CD4-positive, alpha-beta T cell (primary cell): ENCODE data around the gene ZPBP2. TPM values are rescaled to one million over a fixed set of nuclear protein-coding genes. Genes with fewer than 3 reads are reported as not detected.

Experiments used
- ATAC-seq: fragments of 200-7000 bp; cut with Tn5 transposase; one replicate; pipeline ENCODE4 v1.10.0; 2022; ENCODE audit warnings: mild to moderate bottlenecking; ENCODE audit not compliant: poor library complexity
- CTCF ChIA-PET: fragments of 350-600 bp; sonication (Branson Sonifier 250); formaldehyde crosslinking; loops from one replicate; lab custom pipeline; 2021; ENCODE audit warnings: antibody characterized with exemption, inconsistent platforms; lab: Charles Lee
- POLR2A ChIA-PET: fragments of 350-600 bp; sonication (Branson Sonifier 250); formaldehyde crosslinking; loops from one replicate; lab custom pipeline; 2021; ENCODE audit warnings: antibody characterized with exemption, inconsistent platforms; lab: Charles Lee
- DNase-seq, 14 experiments: peaks; one replicate each; pipeline ENCODE4 v3.0.0-alpha.2; 2013 to 2020; ENCODE audit warnings: mixed read lengths in 2 of 14
- H3K27ac ChIP-seq, 2 donors: one replicate each; pipeline versions ENCODE4 v1.5.1 to v1.7.0; 2013; ENCODE audit warnings: low read length in 2 of 2, low read depth in 1 of 2, mild to moderate bottlenecking in 1 of 2
- H3K27me3 ChIP-seq, 2 experiments: 1 replicate in 1 of 2; 2 replicates in 1 of 2; pipeline versions ENCODE4 v1.6.1 to v1.7.0; 2013; ENCODE audit warnings: low read length in 2 of 2, control low read depth in 1 of 2, mild to moderate bottlenecking in 1 of 2, moderate library complexity in 1 of 2; ENCODE audit not compliant: insufficient read depth in 2 of 2, control insufficient read depth in 1 of 2
- H3K36me3 ChIP-seq: one replicate; pipeline ENCODE4 v1.6.1; 2013; ENCODE audit warnings: low read length, control low read depth; ENCODE audit not compliant: insufficient read depth
- H3K4me1 ChIP-seq: one replicate; pipeline ENCODE4 v1.6.1; 2013; ENCODE audit warnings: low read length, control low read depth; ENCODE audit not compliant: insufficient read depth
- H3K4me3 ChIP-seq: one replicate; pipeline ENCODE4 v1.5.1; 2013; ENCODE audit warnings: mild to moderate bottlenecking, low read length, moderate library complexity
- H3K9me3 ChIP-seq, 2 experiments: 1 replicate in 1 of 2; 2 replicates in 1 of 2; pipeline versions ENCODE4 v1.6.1 to v1.7.0; 2013; ENCODE audit warnings: low read length in 2 of 2, mild to moderate bottlenecking in 2 of 2, control low read depth in 1 of 2, moderate library complexity in 1 of 2; ENCODE audit not compliant: control insufficient read depth in 1 of 2, insufficient read depth in 1 of 2
- H3K27ac Mint-ChIP-seq: one replicate; pipeline ENCODE4 v1.8.0; 2020; ENCODE audit warnings: mixed read lengths
- H3K27me3 Mint-ChIP-seq: one replicate; pipeline ENCODE4 v1.8.0; 2021; ENCODE audit warnings: mixed read lengths
- H3K36me3 Mint-ChIP-seq: one replicate; pipeline ENCODE4 v1.8.0; 2021; ENCODE audit warnings: low read depth, mixed read lengths
- H3K4me1 Mint-ChIP-seq: one replicate; pipeline ENCODE4 v1.8.0; 2021; ENCODE audit warnings: low read depth, mixed read lengths
- H3K4me3 Mint-ChIP-seq: one replicate; pipeline ENCODE4 v1.8.0; 2020; ENCODE audit warnings: mild to moderate bottlenecking, mixed read lengths
- H3K9me3 Mint-ChIP-seq: one replicate; pipeline ENCODE4 v1.8.0; 2020; ENCODE audit warnings: mixed read lengths
- intact Hi-C, 2 experiments: fragments of 100-400 bp; cut with DNase I in 1 of 2; cut with micrococcal nuclease in 1 of 2; formaldehyde crosslinking; loops; one replicate each; pipeline versions ENCODE4 v1.15.1 to v1.9.0; 2023 to 2025; cut with DNase I, micrococcal nuclease
- total RNA-seq, 174 experiments: library from RNA in 2 of 174; stranded (reverse) in 2 of 174; gene quantifications; one replicate each; pipeline ENCODE4 v1.2.3 and lab custom pipeline; 2021 to 2026
- TF ChIP-seq, protein P1 (sequence below): fragments of 200-600 bp; IDR thresholded peaks from one replicate; pipeline ENCODE4 v1.8.0; 2022; ENCODE audit warnings: antibody characterized with exemption, mild to moderate bottlenecking

Gene ZPBP2
- total RNA-seq, 2 experiments from 2014 or later = not detected

DNA sequence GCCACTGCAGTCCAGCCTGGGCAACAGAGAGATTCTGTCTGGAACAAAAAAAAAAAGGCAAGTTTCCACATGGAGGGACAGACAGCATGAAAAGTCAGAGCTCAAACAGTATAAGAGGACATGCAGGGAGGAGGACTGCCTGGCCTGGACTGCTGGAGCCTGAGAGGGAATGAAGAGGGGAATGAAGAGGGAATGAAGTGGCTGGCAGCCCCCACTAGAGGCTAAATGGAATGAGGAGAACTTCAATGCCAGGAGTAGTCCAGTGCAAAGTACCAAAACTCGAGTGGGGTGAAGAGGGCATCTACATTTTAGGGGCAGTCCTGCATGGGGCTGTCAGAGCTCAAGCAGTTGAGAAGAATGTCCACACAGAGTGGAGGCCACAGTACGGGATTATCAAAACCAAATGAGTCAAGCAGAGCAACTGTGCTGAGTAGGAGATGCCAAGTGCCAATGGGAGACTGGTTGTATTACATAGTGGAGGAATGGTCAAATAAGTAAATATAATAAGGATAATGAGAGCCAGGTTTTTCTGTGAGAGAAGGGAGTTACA, 26.8 kb upstream of the ZPBP2 start:
- H3K9me3 Mint-ChIP-seq = peaks cover 3% of the 10 kb centered on the region
- H3K27ac ChIP-seq = no peak overlapping the region
- ATAC-seq (no peak), DNase-seq (no peak)
- peaks cover 9 to 10% of the 10 kb centered on the region in 2 experiments for H3K9me3 ChIP-seq
- CTCF ChIA-PET = interaction anchor here (0.7 to 1.0 kb wide), 2 partner anchors 9 to 136 kb away, joined by 3 to 8 read pairs; no protein-coding TSS in a partner anchor
- TF ChIP-seq, protein P1, sequence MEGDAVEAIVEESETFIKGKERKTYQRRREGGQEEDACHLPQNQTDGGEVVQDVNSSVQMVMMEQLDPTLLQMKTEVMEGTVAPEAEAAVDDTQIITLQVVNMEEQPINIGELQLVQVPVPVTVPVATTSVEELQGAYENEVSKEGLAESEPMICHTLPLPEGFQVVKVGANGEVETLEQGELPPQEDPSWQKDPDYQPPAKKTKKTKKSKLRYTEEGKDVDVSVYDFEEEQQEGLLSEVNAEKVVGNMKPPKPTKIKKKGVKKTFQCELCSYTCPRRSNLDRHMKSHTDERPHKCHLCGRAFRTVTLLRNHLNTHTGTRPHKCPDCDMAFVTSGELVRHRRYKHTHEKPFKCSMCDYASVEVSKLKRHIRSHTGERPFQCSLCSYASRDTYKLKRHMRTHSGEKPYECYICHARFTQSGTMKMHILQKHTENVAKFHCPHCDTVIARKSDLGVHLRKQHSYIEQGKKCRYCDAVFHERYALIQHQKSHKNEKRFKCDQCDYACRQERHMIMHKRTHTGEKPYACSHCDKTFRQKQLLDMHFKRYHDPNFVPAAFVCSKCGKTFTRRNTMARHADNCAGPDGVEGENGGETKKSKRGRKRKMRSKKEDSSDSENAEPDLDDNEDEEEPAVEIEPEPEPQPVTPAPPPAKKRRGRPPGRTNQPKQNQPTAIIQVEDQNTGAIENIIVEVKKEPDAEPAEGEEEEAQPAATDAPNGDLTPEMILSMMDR = no peak
- H3K27me3 Mint-ChIP-seq = no peaks in the 10 kb centered on the region
- no peaks in the 10 kb centered on the region for H3K27me3 ChIP-seq
- H3K36me3 ChIP-seq = peaks cover 23% of the 10 kb centered on the region
- intact Hi-C loops = loop anchor here in 1 of 2 experiments (5.0 kb wide), 1 partner anchor 39 kb away; no protein-coding TSS in a partner anchor
- no peak overlapping the region for H3K4me3 ChIP-seq
- peaks cover 66% of the 10 kb centered on the region for H3K36me3 Mint-ChIP-seq
- peaks cover 15% of the 10 kb centered on the region for H3K4me1 ChIP-seq
- peak overlapping the region; percentile 86 for H3K27ac Mint-ChIP-seq
- peaks cover 66% of the 10 kb centered on the region for H3K4me1 Mint-ChIP-seq
- peak overlapping the region; percentile 18 for H3K4me3 Mint-ChIP-seq
- POLR2A ChIA-PET = interaction anchor here (0.6 kb wide), 1 partner anchor 193 kb away, joined by 4 read pairs; no protein-coding TSS in a partner anchor

DNA sequence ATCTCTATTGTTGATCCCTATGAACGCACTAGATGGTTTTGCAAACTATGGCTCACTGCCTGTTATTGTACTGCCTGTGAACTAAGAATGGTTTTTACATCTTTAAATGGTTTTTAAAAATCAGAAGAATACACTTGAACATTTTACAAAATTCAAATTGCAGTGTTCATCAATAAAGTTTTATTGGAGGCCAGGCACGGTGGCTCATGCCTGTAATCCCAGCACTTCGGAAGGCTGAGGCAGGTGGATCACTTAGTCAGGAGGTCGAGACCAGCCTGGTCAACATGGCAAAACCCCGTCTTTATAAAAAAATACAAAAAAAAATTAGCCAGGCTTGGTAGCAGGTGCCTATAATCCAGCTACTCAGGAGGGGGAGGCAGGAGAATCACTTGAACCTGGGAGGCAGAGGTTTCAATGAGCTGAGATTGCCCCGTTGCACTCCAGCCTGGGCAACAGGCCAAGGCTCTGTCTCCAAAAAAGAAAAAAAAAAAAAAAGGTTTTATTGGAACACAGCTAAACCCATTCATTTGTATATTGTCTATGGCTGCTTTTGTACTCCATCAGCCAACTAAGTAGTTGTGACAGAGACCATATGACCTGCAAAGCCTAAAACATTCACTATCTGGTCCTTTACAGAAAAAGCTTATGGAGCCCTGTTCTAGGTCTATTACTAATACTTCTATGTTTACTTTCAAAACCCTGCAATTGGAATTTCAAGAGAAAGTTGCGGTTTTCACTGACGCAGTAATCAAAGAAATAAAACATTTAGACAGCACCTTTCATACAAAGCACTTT, 22.8 kb upstream of the ZPBP2 start:
- Mint-ChIP-seq H3K27ac (peak overlapping the region; percentile 86), H3K27me3 (no peaks in the 10 kb centered on the region), H3K36me3 (peaks cover 46% of the 10 kb centered on the region), H3K4me3 (peak overlapping the region; percentile 31), H3K9me3 (no peaks in the 10 kb centered on the region), H3K4me1 (peaks cover 79% of the 10 kb centered on the region)
- TF ChIP-seq, protein P1 = no peak
- ATAC-seq = peak; percentile 17
- DNase-seq = no peak
- H3K36me3 ChIP-seq = peaks cover 14% of the 10 kb centered on the region
- no peaks in the 10 kb centered on the region for H3K9me3 ChIP-seq
- no peak overlapping the region for H3K4me3 ChIP-seq
- peaks cover 26% of the 10 kb centered on the region for H3K4me1 ChIP-seq
- CTCF ChIA-PET = interaction anchor here (0.7 to 1.1 kb wide), 2 partner anchors 51 to 115 kb away, joined by 3 to 5 read pairs; partner anchors contain the start of gene MIEN1
- POLR2A ChIA-PET = interaction anchor here (0.6 to 1.2 kb wide), 4 partner anchors 9 to 878 kb away, joined by 3 to 7 read pairs (median 4); partner anchors contain the start of gene FBXO47
- intact Hi-C loops = loop anchor here in 1 of 2 experiments (5.0 kb wide), 1 partner anchor 33 kb away; no protein-coding TSS in a partner anchor
- peak overlapping the region in 1 of 2 donors; percentile 10 for H3K27ac ChIP-seq
- no peaks in the 10 kb centered on the region for H3K27me3 ChIP-seq

DNA sequence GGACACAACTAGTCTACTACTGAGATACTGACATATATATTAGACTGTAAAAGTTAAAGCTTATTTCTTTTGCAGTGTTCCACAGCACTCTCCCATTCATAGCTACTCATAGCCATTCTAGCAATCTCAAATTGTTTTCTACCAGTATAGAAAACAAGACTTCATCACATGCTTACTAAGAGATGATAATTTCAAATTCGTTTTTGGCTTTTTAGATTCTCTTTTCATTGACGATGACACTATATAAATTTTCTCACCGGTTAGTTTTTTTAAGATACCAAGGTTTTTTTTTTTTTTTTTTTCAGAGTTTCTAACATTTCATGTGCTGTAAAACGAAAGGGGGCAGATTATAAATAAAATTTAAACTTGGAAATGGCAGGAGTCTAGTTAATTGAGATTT, 21.8 kb upstream of the ZPBP2 start:
- Mint-ChIP-seq H3K36me3 (peaks cover 39% of the 10 kb centered on the region), H3K4me1 (peaks cover 72% of the 10 kb centered on the region), H3K27ac (peak overlapping the region; percentile 86), H3K4me3 (peak overlapping the region; percentile 23), H3K9me3 (no peaks in the 10 kb centered on the region), H3K27me3 (no peaks in the 10 kb centered on the region)
- peaks cover 6% of the 10 kb centered on the region for H3K36me3 ChIP-seq
- ChIA-PET POLR2A (interaction anchor here (0.6 to 1.5 kb wide), 5 partner anchors 16 to 91 kb away, joined by 3 to 9 read pairs (median 5); no protein-coding TSS in a partner anchor), CTCF (interaction anchor here (1.1 to 2.0 kb wide), 3 partner anchors 18 to 224 kb away, joined by 4 to 10 read pairs (median 5); partner anchors contain the start of genes IKZF3 and MIEN1)
- TF ChIP-seq, protein P1 = no peak
- no peak overlapping the region for H3K4me3 ChIP-seq
- H3K27me3 ChIP-seq = no peaks in the 10 kb centered on the region
- no peaks in the 10 kb centered on the region for H3K9me3 ChIP-seq
- ATAC-seq (no peak), DNase-seq (no peak)
- H3K27ac ChIP-seq = no peak overlapping the region
- peaks cover 24% of the 10 kb centered on the region for H3K4me1 ChIP-seq
- intact Hi-C loops = loop anchor here (2.0 to 5.0 kb wide), 2 partner anchors 19 to 34 kb away; partner anchors contain the start of gene IKZF3 (in 1 of the 2)
